ENCODE measurements around the gene SPEG. TPM values are rescaled to one million over a fixed set of nuclear protein-coding genes. Genes with fewer than 3 reads are reported as not detected.

Gene SPEG
- total and polyA plus RNA-seq, 2 experiments from 2014 or later, result 12.6 to 32.4 TPM

- peak; percentile 39 for ATAC-seq
Observed at GRCh38 chr2:219416235-219416602, 18.4 kb upstream of the SPEG start.

More at GRCh38 chr2:219416235-219416602, 18.4 kb upstream of the SPEG start:
- Histone ChIP-seq H3K4me3 (no peak overlapping the region), H3K4me1 (ENCODE audit: insufficient read depth) (peaks cover 28% of the 10 kb centered on the region), H3F3A (replicated peaks; ENCODE audit: low read depth) (0 out of 2 replicates have a peak, but pooled peaks cover 8% of the 10 kb centered on the region), H3K4me2 (peak overlapping the region; percentile 39), H3K79me2 (replicated peaks; ENCODE audit: insufficient read depth) (no peaks in the 10 kb centered on the region), H4K20me1 (replicated peaks; ENCODE audit: insufficient read depth) (no peaks in the 10 kb centered on the region), H2AFZ (no peak overlapping the region), H3K27ac (ENCODE audit: low read depth) (no peak overlapping the region), H3K27me3 (ENCODE audit: insufficient read depth) (peaks cover 44% of the 10 kb centered on the region), H3K9me2 (ENCODE audit: insufficient read depth) (peaks cover 3% of the 10 kb centered on the region; the same call in 1 of the 2 replicates), H3K36me3 (ENCODE audit: insufficient read depth) (no peaks in the 10 kb centered on the region)
- TF ChIP-seq JUNB (IDR thresholded peaks at IDR 0.05; ENCODE audit: unreplicated experiment) (no peak), CREB1 (CRISPR knock-in tag; IDR thresholded peaks at IDR 0.05; ENCODE audit: low read depth) (no peak), ZNF462 (CRISPR knock-in tag; IDR thresholded peaks at IDR 0.05) (no peak), NANOG (IDR thresholded peaks at IDR 0.05; ENCODE audit: borderline replicate concordance) (no peak), ZNF114 (CRISPR knock-in tag; IDR thresholded peaks at IDR 0.05) (no peak), ETS1 (IDR thresholded peaks at IDR 0.05) (no peak), STAT1 (IDR thresholded peaks at IDR 0.05; ENCODE audit: unreplicated experiment) (no peak), EZH2 (IDR thresholded peaks at IDR 0.05; ENCODE audit: low read depth, unreplicated experiment) (no peak), ZNF331 (CRISPR knock-in tag; IDR thresholded peaks at IDR 0.05; ENCODE audit: low read depth) (no peak), REST (IDR thresholded peaks at IDR 0.05; ENCODE audit: unreplicated experiment) (no peak), CTCF (conservative IDR thresholded peaks at IDR 0.05; ENCODE audit: low read depth in 2 of 2) (no peak), EZH2phosphoT487 (IDR thresholded peaks at IDR 0.05; ENCODE audit: unreplicated experiment) (no peak), POLR2AphosphoS5 (IDR thresholded peaks at IDR 0.05; ENCODE audit: low read depth) (no peak)
- H3K4me3 Mint-ChIP-seq, result no peak overlapping the region
- H3K27me3 Mint-ChIP-seq (ENCODE audit: insufficient read depth, low read depth, poor library complexity), result peaks cover 39% of the 10 kb centered on the region
- H3K27ac Mint-ChIP-seq, result no peak overlapping the region
- peak; percentile 57 for DNase-seq (ENCODE audit: low spot score)
- H3K36me3 Mint-ChIP-seq (ENCODE audit: low read depth), result no peaks in the 10 kb centered on the region
- H3K4me1 Mint-ChIP-seq, result peaks cover 24% of the 10 kb centered on the region
- H3K9me3 Mint-ChIP-seq, result peaks cover 6% of the 10 kb centered on the region; the same call in 2 of the 3 replicates

All from GM23338 (cell line).